HEK293 (cell line): ENCODE measurements around the gene HINFP.

Experiments used
- CTCF ChIA-PET: fragments of 350-600 bp; formaldehyde crosslinking; extraction: SDS; loops from one replicate; lab custom pipeline; 2021; ENCODE audit warnings: antibody characterized with exemption; lab: Yijun Ruan, JAX
- POLR2A ChIA-PET: fragments of 300-600 bp; formaldehyde crosslinking; extraction: SDS; loops from one replicate; lab custom pipeline; 2020; ENCODE audit warnings: antibody characterized with exemption, inconsistent platforms; lab: Yijun Ruan, JAX
- H3K27ac ChIP-seq: fragments of 200-500 bp; sonication (Bioruptor generic); 2 replicates; pipeline ENCODE4 v1.5.1; 2014; ENCODE audit warnings: low read depth, low read length, control low read depth, inconsistent platforms; ENCODE audit errors: extremely low read depth
- H3K36me3 ChIP-seq, 2 experiments: fragments of 200-500 bp in 1 of 2; sonication (Bioruptor generic) in 1 of 2; 1 replicate in 1 of 2; 2 replicates in 1 of 2; pipeline ENCODE4 v1.5.1; 2014 to 2017; ENCODE audit warnings: inconsistent platforms in 2 of 2, low read length in 2 of 2; ENCODE audit not compliant: control insufficient read depth in 2 of 2, insufficient read depth in 1 of 2
- H3K4me1 ChIP-seq: fragments of 200-500 bp; sonication (Bioruptor generic); 2 replicates; pipeline ENCODE4 v1.5.1; 2014; ENCODE audit warnings: mild to moderate bottlenecking, low read length, inconsistent platforms; ENCODE audit not compliant: control insufficient read depth, insufficient read depth
- H3K4me3 ChIP-seq: 2 replicates; pipeline ENCODE4 v1.5.1; 2011; ENCODE audit warnings: low read depth, mild to moderate bottlenecking, control low read depth, low read length, moderate library complexity
- H3K9me3 ChIP-seq: fragments of 200-500 bp; sonication (Bioruptor generic); 2 replicates; pipeline ENCODE4 v1.5.1; 2014; ENCODE audit warnings: low read depth, low read length, inconsistent platforms; ENCODE audit not compliant: control insufficient read depth, insufficient read depth
- KLF10 ChIP-seq: fragments of 450-650 bp; IDR thresholded peaks from 2 replicates; pipeline ENCODE4 v1.5.1; 2018; ENCODE audit warnings: missing biosample characterization, mild to moderate bottlenecking, missing genetic modification characterization
- KLF7 ChIP-seq: fragments of 450-650 bp; formaldehyde crosslinking; IDR thresholded peaks from 2 replicates; pipeline ENCODE4 v1.5.1; 2016; ENCODE audit warnings: missing biosample characterization, missing genetic modification characterization, borderline replicate concordance
- KLF8 ChIP-seq: fragments of 450-650 bp; formaldehyde crosslinking; IDR thresholded peaks from 2 replicates; pipeline ENCODE4 v1.5.1; 2016; ENCODE audit warnings: missing biosample characterization, missing genetic modification characterization
- PRDM1 ChIP-seq: fragments of 450-650 bp; formaldehyde crosslinking; IDR thresholded peaks from 2 replicates; pipeline ENCODE4; 2016; ENCODE audit warnings: missing biosample characterization, missing genetic modification characterization
- PRDM2 ChIP-seq: fragments of 450-650 bp; formaldehyde crosslinking; IDR thresholded peaks from 2 replicates; pipeline ENCODE4 v1.5.1; 2016; ENCODE audit warnings: missing biosample characterization, missing genetic modification characterization, borderline replicate concordance
- PRDM6 ChIP-seq: fragments of 450-650 bp; formaldehyde crosslinking; IDR thresholded peaks from 2 replicates; pipeline ENCODE4 v1.5.1; 2017; ENCODE audit warnings: missing biosample characterization, missing genetic modification characterization
- REPIN1 ChIP-seq: fragments of 450-650 bp; formaldehyde crosslinking; IDR thresholded peaks from 2 replicates; pipeline ENCODE4 v1.5.1; 2017; ENCODE audit warnings: missing biosample characterization, missing genetic modification characterization, low read depth
- SCRT1 ChIP-seq: fragments of 450-650 bp; formaldehyde crosslinking; IDR thresholded peaks from 2 replicates; pipeline ENCODE4 v1.5.1; 2016; ENCODE audit warnings: missing biosample characterization, missing genetic modification characterization, borderline replicate concordance
- TCF7L2 ChIP-seq: IDR thresholded peaks from 2 replicates; pipeline ENCODE4 v1.6.1; 2011; ENCODE audit warnings: low read depth, mild to moderate bottlenecking, inconsistent platforms, low read length, moderate library complexity, borderline replicate concordance
- ZBTB8A ChIP-seq: fragments of 450-650 bp; formaldehyde crosslinking; IDR thresholded peaks from 2 replicates; pipeline ENCODE4 v1.5.1; 2016; ENCODE audit warnings: missing biosample characterization, missing genetic modification characterization
- ZEB2 ChIP-seq: fragments of 450-650 bp; formaldehyde crosslinking; IDR thresholded peaks from 2 replicates; pipeline ENCODE4 v1.5.1; 2016; ENCODE audit warnings: missing biosample characterization, missing genetic modification characterization
- ZFP3 ChIP-seq: fragments of 450-650 bp; formaldehyde crosslinking; IDR thresholded peaks from 2 replicates; pipeline ENCODE4 v1.5.1; 2016; ENCODE audit warnings: low read depth, missing biosample characterization, missing genetic modification characterization
- ZFP41 ChIP-seq: fragments of 450-650 bp; formaldehyde crosslinking; IDR thresholded peaks from 2 replicates; pipeline ENCODE4 v1.5.1; 2016; ENCODE audit warnings: missing biosample characterization, missing genetic modification characterization, borderline replicate concordance
- ZNF24 ChIP-seq: fragments of 450-650 bp; formaldehyde crosslinking; IDR thresholded peaks from 2 replicates; pipeline ENCODE4 v1.5.1; 2016; ENCODE audit warnings: missing biosample characterization, missing genetic modification characterization
- ZNF248 ChIP-seq: fragments of 450-650 bp; formaldehyde crosslinking; IDR thresholded peaks from 2 replicates; pipeline ENCODE4 v1.5.1; 2017; ENCODE audit warnings: missing biosample characterization, missing genetic modification characterization
- ZNF311 ChIP-seq: fragments of 450-650 bp; formaldehyde crosslinking; IDR thresholded peaks from 2 replicates; pipeline ENCODE4 v1.5.1; 2017; ENCODE audit warnings: missing biosample characterization, missing genetic modification characterization, borderline replicate concordance
- ZNF366 ChIP-seq: fragments of 450-650 bp; formaldehyde crosslinking; conservative IDR thresholded peaks from 2 replicates; pipeline ENCODE4 v1.5.1; 2016; ENCODE audit warnings: missing biosample characterization, missing genetic modification characterization
- ZNF37A ChIP-seq: fragments of 450-650 bp; IDR thresholded peaks from 2 replicates; pipeline ENCODE4 v1.5.1; 2018; ENCODE audit warnings: missing biosample characterization, missing genetic modification characterization
- ZNF488 ChIP-seq: fragments of 450-650 bp; formaldehyde crosslinking; IDR thresholded peaks from 2 replicates; pipeline ENCODE4 v1.5.1; 2016; ENCODE audit warnings: missing biosample characterization, missing genetic modification characterization
- ZNF521 ChIP-seq: fragments of 450-650 bp; formaldehyde crosslinking; IDR thresholded peaks from 2 replicates; pipeline ENCODE4 v1.5.1; 2017; ENCODE audit warnings: missing biosample characterization, mild to moderate bottlenecking, missing genetic modification characterization
- ZNF529 ChIP-seq: fragments of 450-650 bp; formaldehyde crosslinking; IDR thresholded peaks from 2 replicates; pipeline ENCODE4 v1.5.1; 2017; ENCODE audit warnings: missing genetic modification characterization, missing biosample characterization; ENCODE audit not compliant: insufficient replicate concordance
- ZNF585B ChIP-seq: fragments of 450-650 bp; formaldehyde crosslinking; IDR thresholded peaks from 2 replicates; pipeline ENCODE4 v1.5.1; 2016; ENCODE audit warnings: missing biosample characterization, missing genetic modification characterization
- ZNF76 ChIP-seq: fragments of 450-650 bp; formaldehyde crosslinking; IDR thresholded peaks from 2 replicates; pipeline ENCODE4; 2016; ENCODE audit warnings: low read depth, missing biosample characterization, missing genetic modification characterization, borderline replicate concordance
- ZSCAN16 ChIP-seq: fragments of 450-650 bp; formaldehyde crosslinking; IDR thresholded peaks from 2 replicates; pipeline ENCODE4 v1.5.1; 2016; ENCODE audit warnings: missing biosample characterization, missing genetic modification characterization
- TF ChIP-seq, protein P1 (sequence below): fragments of 450-650 bp; IDR thresholded peaks from 2 replicates; pipeline ENCODE4 v1.5.1; 2018; ENCODE audit warnings: missing biosample characterization, mild to moderate bottlenecking, missing genetic modification characterization
- TF ChIP-seq, protein P2 (sequence below): fragments of 450-650 bp; formaldehyde crosslinking; IDR thresholded peaks from 2 replicates; pipeline ENCODE4 v1.5.1; 2016; ENCODE audit warnings: missing biosample characterization, missing genetic modification characterization
- TF ChIP-seq, protein P3 (sequence below): fragments of 450-650 bp; formaldehyde crosslinking; IDR thresholded peaks from 2 replicates; pipeline ENCODE4 v1.5.1; 2016; ENCODE audit warnings: missing biosample characterization, missing genetic modification characterization

Gene HINFP

DNA sequence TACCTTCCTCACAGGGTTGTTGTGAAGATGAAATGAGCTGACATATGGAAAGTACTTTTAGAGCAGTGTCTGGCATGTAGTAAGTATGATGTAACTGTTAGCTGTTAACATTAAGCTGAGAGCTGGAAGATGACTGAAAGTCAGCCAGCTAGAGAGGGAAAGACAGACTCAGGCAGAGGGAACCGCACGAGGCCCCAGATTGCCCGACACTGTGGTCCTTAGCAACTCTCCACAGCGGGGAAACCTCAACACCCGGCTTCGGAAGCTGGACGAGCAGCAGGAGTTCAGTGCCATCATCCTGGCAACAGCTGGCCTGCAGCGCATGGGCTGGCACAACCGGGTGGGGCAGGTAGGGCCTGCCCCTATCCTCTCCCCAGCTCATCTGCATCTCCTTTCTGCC lies 30.2 kb upstream of the HINFP start:
- H3K4me3 ChIP-seq = no peak overlapping the region
- POLR2A ChIA-PET = interaction anchor here (0.8 to 2.8 kb wide), 8 partner anchors 9 to 226 kb away, joined by 3 to 20 read pairs (median 6); partner anchors contain the start of genes C2CD2L, DPAGT1, HYOU1 and MCAM
- CTCF ChIA-PET = interaction anchor here (1.0 kb wide), 1 partner anchor 61 kb away, joined by 3 read pairs; no protein-coding TSS in a partner anchor
- H3K36me3 ChIP-seq = peaks cover 0 to 63% of the 10 kb centered on the region in 2 experiments; a peak in 1 of 3 replicates
- H3K9me3 ChIP-seq = no peaks in the 10 kb centered on the region
- H3K4me1 ChIP-seq = no peaks in the 10 kb centered on the region
- H3K27ac ChIP-seq = no peak overlapping the region; the same call in 1 of the 2 replicates
- 0 out of 2 replicates have a peak, but pooled peaks have one; percentile 18 for TF ChIP-seq ZNF24
- no peak for TF ChIP-seq ZSCAN16 (tag by site-specific recombination)
- no peak for TF ChIP-seq ZNF529 (tag by site-specific recombination)
- TF ChIP-seq, protein P1, sequence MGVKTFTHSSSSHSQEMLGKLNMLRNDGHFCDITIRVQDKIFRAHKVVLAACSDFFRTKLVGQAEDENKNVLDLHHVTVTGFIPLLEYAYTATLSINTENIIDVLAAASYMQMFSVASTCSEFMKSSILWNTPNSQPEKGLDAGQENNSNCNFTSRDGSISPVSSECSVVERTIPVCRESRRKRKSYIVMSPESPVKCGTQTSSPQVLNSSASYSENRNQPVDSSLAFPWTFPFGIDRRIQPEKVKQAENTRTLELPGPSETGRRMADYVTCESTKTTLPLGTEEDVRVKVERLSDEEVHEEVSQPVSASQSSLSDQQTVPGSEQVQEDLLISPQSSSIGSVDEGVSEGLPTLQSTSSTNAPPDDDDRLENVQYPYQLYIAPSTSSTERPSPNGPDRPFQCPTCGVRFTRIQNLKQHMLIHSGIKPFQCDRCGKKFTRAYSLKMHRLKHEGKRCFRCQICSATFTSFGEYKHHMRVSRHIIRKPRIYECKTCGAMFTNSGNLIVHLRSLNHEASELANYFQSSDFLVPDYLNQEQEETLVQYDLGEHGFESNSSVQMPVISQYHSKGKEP = no peak
- TF ChIP-seq PRDM2 (tag by site-specific recombination) = no peak
- no peak for TF ChIP-seq KLF10
- no peak for TF ChIP-seq TCF7L2
- TF ChIP-seq KLF7 (tag by site-specific recombination) = no peak
- no peak for TF ChIP-seq ZNF37A (tag by site-specific recombination)
- TF ChIP-seq, protein P2, sequence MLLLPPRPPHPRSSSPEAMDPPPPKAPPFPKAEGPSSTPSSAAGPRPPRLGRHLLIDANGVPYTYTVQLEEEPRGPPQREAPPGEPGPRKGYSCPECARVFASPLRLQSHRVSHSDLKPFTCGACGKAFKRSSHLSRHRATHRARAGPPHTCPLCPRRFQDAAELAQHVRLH = no peak
- no peak for TF ChIP-seq ZNF521 (tag by site-specific recombination)
- TF ChIP-seq ZNF366 (tag by site-specific recombination) = no peak
- TF ChIP-seq ZNF585B (tag by site-specific recombination) = no peak
- no peak for TF ChIP-seq ZFP41 (tag by site-specific recombination)
- TF ChIP-seq ZNF248 (tag by site-specific recombination) = no peak
- TF ChIP-seq PRDM6 (tag by site-specific recombination) = 0 out of 2 replicates have a peak, but pooled peaks have one; percentile 7
- TF ChIP-seq, protein P3, sequence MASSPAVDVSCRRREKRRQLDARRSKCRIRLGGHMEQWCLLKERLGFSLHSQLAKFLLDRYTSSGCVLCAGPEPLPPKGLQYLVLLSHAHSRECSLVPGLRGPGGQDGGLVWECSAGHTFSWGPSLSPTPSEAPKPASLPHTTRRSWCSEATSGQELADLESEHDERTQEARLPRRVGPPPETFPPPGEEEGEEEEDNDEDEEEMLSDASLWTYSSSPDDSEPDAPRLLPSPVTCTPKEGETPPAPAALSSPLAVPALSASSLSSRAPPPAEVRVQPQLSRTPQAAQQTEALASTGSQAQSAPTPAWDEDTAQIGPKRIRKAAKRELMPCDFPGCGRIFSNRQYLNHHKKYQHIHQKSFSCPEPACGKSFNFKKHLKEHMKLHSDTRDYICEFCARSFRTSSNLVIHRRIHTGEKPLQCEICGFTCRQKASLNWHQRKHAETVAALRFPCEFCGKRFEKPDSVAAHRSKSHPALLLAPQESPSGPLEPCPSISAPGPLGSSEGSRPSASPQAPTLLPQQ = no peak
- TF ChIP-seq ZEB2 = no peak
- no peak for TF ChIP-seq ZFP3
- TF ChIP-seq ZBTB8A (tag by site-specific recombination) = no peak
- TF ChIP-seq ZNF488 = no peak
- TF ChIP-seq PRDM1 = peak; percentile 68
- no peak for TF ChIP-seq SCRT1 (tag by site-specific recombination)
- no peak for TF ChIP-seq ZNF76 (tag by site-specific recombination)
- TF ChIP-seq REPIN1 (tag by site-specific recombination) = no peak
- TF ChIP-seq ZNF311 (tag by site-specific recombination) = no peak
- TF ChIP-seq KLF8 (tag by site-specific recombination) = 0 out of 2 replicates have a peak, but pooled peaks have one; percentile 11
